ENCODE data around the gene RIMS1.

RIMS1 gene

GRCh38 chr6:72348926-72349325 lies 462.6 kb downstream of the RIMS1 start:
- no peak overlapping the region for H3K4me3 ChIP-seq (ENCODE audit: low read depth, low read length)
- TF ChIP-seq, protein P1, sequence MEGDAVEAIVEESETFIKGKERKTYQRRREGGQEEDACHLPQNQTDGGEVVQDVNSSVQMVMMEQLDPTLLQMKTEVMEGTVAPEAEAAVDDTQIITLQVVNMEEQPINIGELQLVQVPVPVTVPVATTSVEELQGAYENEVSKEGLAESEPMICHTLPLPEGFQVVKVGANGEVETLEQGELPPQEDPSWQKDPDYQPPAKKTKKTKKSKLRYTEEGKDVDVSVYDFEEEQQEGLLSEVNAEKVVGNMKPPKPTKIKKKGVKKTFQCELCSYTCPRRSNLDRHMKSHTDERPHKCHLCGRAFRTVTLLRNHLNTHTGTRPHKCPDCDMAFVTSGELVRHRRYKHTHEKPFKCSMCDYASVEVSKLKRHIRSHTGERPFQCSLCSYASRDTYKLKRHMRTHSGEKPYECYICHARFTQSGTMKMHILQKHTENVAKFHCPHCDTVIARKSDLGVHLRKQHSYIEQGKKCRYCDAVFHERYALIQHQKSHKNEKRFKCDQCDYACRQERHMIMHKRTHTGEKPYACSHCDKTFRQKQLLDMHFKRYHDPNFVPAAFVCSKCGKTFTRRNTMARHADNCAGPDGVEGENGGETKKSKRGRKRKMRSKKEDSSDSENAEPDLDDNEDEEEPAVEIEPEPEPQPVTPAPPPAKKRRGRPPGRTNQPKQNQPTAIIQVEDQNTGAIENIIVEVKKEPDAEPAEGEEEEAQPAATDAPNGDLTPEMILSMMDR (IDR thresholded peaks at IDR 0.05; ENCODE audit: low read depth, low read length) = no peak

- TF ChIP-seq, protein P1 (IDR thresholded peaks at IDR 0.05; ENCODE audit: low read depth, low read length) = no peak
- H3K4me3 ChIP-seq (ENCODE audit: low read depth, low read length) = no peak overlapping the region
Measured at GRCh38 chr6:72350296-72350881, 464.0 kb downstream of the RIMS1 start.

GRCh38 chr6:72363844-72364740 lies 477.7 kb downstream of the RIMS1 start:
- TF ChIP-seq, protein P1 (IDR thresholded peaks at IDR 0.05; ENCODE audit: low read depth, low read length) = no peak
- no peak overlapping the region for H3K4me3 ChIP-seq (ENCODE audit: low read depth, low read length)

GRCh38 chr6:72365773-72366172 lies 479.4 kb downstream of the RIMS1 start:
- TF ChIP-seq, protein P1 (IDR thresholded peaks at IDR 0.05; ENCODE audit: low read depth, low read length) = no peak
- H3K4me3 ChIP-seq (ENCODE audit: low read depth, low read length) = no peak overlapping the region

DNA sequence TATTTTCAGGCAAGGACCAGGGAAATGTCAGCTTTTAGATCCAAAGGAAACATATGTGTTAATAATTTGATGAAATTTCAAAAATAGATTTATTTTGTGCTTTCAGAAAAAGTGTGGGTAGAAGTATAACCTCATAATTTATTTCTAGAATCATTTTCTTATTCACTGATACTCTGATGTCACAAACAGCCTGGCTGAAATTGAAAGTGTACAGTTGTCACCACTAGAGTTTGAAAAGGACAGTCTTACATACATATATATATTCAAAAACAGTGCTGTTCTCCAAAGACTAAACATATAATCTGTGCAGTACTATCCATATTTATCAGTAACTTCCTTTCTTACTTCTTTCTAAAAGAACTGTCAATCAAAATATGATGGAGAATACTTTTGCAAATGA lies 481.1 kb downstream of the RIMS1 start:
- TF ChIP-seq, protein P1 (IDR thresholded peaks at IDR 0.05; ENCODE audit: low read depth, low read length) = no peak
- H3K4me3 ChIP-seq (ENCODE audit: low read depth, low read length) = no peak overlapping the region

- no peak overlapping the region for H3K4me3 ChIP-seq (ENCODE audit: low read depth, low read length)
- TF ChIP-seq, protein P1 (IDR thresholded peaks at IDR 0.05; ENCODE audit: low read depth, low read length) = no peak
Measured at GRCh38 chr6:72371473-72371872, 485.1 kb downstream of the RIMS1 start.

DNA sequence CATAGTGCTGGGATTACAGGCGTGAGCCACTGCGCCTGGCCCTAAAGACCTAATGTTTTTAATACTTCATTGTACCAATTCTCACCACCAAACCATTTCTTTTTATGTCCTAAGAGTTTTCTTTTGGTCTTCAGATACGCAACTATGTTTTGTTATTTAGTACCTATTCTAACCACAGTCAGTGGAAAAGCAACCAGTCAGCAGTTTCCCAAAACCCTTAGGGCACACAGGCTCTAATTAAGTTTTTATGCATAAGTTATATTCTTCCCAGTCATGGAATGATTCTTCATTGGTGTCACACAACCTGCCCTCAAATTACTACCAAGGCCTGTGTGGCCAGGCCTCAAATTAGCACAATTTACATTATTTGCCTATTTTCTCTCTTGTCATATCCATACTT lies 487.8 kb downstream of the RIMS1 start:
- TF ChIP-seq, protein P1 (IDR thresholded peaks at IDR 0.05; ENCODE audit: low read depth, low read length) = no peak
- no peak overlapping the region for H3K4me3 ChIP-seq (ENCODE audit: low read depth, low read length)

Measured in WI38 (cell line).